ENCODE measurements around the gene CREG2.

The CREG2 gene

DNA sequence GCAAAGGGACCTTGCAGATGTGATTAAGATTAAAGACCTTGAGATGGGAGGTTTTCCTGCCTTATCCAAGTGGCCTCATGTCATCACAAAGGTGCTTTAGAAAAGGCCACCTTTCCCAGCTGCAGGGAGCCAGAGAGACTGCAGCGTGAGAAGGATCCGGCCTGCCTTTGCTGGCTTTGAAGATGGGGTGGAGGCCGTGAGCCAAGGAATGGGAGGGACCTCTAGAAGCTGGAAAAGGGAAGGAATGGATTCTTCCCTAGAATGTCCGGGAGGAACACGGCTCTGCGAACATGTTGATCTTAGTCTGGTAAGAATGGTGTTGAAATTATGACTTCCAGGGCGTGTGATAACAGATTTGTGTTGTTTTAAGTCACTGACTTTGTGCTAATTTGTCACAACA is 39.9 kb upstream of the CREG2 start:
- Histone ChIP-seq H3K4me3 (ENCODE audit: low read length) (no peak overlapping the region), H3K9me3 (replicated peaks; ENCODE audit: insufficient read depth, low read length) (no peaks in the 10 kb centered on the region), H3K9me2 (replicated peaks; ENCODE audit: insufficient read depth, low read length) (no peaks in the 10 kb centered on the region), H4K20me1 (ENCODE audit: insufficient read depth, low read length) (no peaks in the 10 kb centered on the region), H3K27me3 (replicated peaks; ENCODE audit: insufficient read depth, low read length) (no peaks in the 10 kb centered on the region), H3K36me3 (replicated peaks; ENCODE audit: insufficient read depth, low read length) (no peaks in the 10 kb centered on the region), H3K4me2 (ENCODE audit: low read depth, low read length) (no peak overlapping the region), H3K27ac (ENCODE audit: low read length) (no peak overlapping the region), H2AFZ (ENCODE audit: low read length) (no peak overlapping the region), H3K79me2 (ENCODE audit: low read length) (no peaks in the 10 kb centered on the region), H3F3A (ENCODE audit: insufficient read depth, low read length) (no peaks in the 10 kb centered on the region), H3K9ac (ENCODE audit: low read length) (no peak overlapping the region), H3K4me1 (ENCODE audit: low read length) (no peaks in the 10 kb centered on the region)
- no peak for DNase-seq
- TF ChIP-seq EZH2 (optimal IDR thresholded peaks at IDR 0.05; ENCODE audit: low read depth, low read length) (no peak), CTCF (IDR thresholded peaks at IDR 0.05; ENCODE audit: low read length) (no peak), EZH2phosphoT487 (IDR thresholded peaks at IDR 0.05; ENCODE audit: low read length) (no peak)

DNA sequence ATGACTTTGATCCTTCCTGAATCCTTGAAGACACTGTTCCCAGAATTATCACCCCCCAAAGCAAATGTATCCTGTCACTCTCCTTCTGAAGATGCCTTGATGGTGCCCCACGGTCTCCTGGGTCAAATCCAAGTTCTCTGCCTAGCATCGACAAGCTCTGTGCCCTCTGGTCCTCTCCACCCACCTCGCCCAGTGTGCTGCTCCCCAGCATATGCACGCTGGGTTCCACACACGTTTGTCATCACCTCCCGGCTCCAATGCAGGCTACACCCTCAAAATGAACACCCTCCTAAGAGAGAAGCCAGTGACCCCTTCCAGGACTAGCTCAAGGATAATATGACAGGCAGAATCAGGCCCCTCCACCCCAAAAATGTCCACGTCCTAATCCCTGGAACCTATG is 39.5 kb upstream of the CREG2 start:
- H3K9ac ChIP-seq (ENCODE audit: low read length), result no peak overlapping the region
- no peak overlapping the region for H2AFZ ChIP-seq (ENCODE audit: low read length)
- no peak for DNase-seq
- H3K4me2 ChIP-seq (ENCODE audit: low read depth, low read length), result no peak overlapping the region
- H3K79me2 ChIP-seq (ENCODE audit: low read length), result no peaks in the 10 kb centered on the region
- no peaks in the 10 kb centered on the region for H3K4me1 ChIP-seq (ENCODE audit: low read length)
- no peak overlapping the region for H3K4me3 ChIP-seq (ENCODE audit: low read length)
- no peaks in the 10 kb centered on the region for H3K9me2 ChIP-seq (replicated peaks; ENCODE audit: insufficient read depth, low read length)
- H3K36me3 ChIP-seq (replicated peaks; ENCODE audit: insufficient read depth, low read length), result no peaks in the 10 kb centered on the region
- no peaks in the 10 kb centered on the region for H3K9me3 ChIP-seq (replicated peaks; ENCODE audit: insufficient read depth, low read length)
- no peaks in the 10 kb centered on the region for H3K27me3 ChIP-seq (replicated peaks; ENCODE audit: insufficient read depth, low read length)
- no peak overlapping the region for H3K27ac ChIP-seq (ENCODE audit: low read length)
- H4K20me1 ChIP-seq (ENCODE audit: insufficient read depth, low read length), result no peaks in the 10 kb centered on the region
- no peaks in the 10 kb centered on the region for H3F3A ChIP-seq (ENCODE audit: insufficient read depth, low read length)
- TF ChIP-seq EZH2phosphoT487 (IDR thresholded peaks at IDR 0.05; ENCODE audit: low read length) (no peak), EZH2 (optimal IDR thresholded peaks at IDR 0.05; ENCODE audit: low read depth, low read length) (no peak), CTCF (IDR thresholded peaks at IDR 0.05; ENCODE audit: low read length) (no peak)

GRCh38 chr2:101420623-101421022 is 33.3 kb upstream of the CREG2 start:
- TF ChIP-seq EZH2phosphoT487 (IDR thresholded peaks at IDR 0.05; ENCODE audit: low read length) (no peak), EZH2 (optimal IDR thresholded peaks at IDR 0.05; ENCODE audit: low read depth, low read length) (no peak), CTCF (IDR thresholded peaks at IDR 0.05; ENCODE audit: low read length) (no peak)
- Histone ChIP-seq H4K20me1 (ENCODE audit: insufficient read depth, low read length) (no peaks in the 10 kb centered on the region), H3K4me1 (ENCODE audit: low read length) (no peaks in the 10 kb centered on the region), H3K9me2 (replicated peaks; ENCODE audit: insufficient read depth, low read length) (no peaks in the 10 kb centered on the region), H3K9ac (ENCODE audit: low read length) (no peak overlapping the region), H3K27ac (ENCODE audit: low read length) (no peak overlapping the region), H3K36me3 (replicated peaks; ENCODE audit: insufficient read depth, low read length) (no peaks in the 10 kb centered on the region), H2AFZ (ENCODE audit: low read length) (no peak overlapping the region), H3K9me3 (replicated peaks; ENCODE audit: insufficient read depth, low read length) (no peaks in the 10 kb centered on the region), H3F3A (ENCODE audit: insufficient read depth, low read length) (no peaks in the 10 kb centered on the region), H3K4me3 (ENCODE audit: low read length) (no peak overlapping the region), H3K79me2 (ENCODE audit: low read length) (no peaks in the 10 kb centered on the region), H3K27me3 (replicated peaks; ENCODE audit: insufficient read depth, low read length) (no peaks in the 10 kb centered on the region), H3K4me2 (ENCODE audit: low read depth, low read length) (no peak overlapping the region)
- no peak for DNase-seq
